Activated CD4-positive, CD25-positive, alpha-beta regulatory T cell (primary cell): Measurements from ENCODE around the gene PWWP2A.
"Not testable (repeated sequence)": the region's sequence is repeated elsewhere in the genome, so short reads cannot be mapped to it uniquely, and the experiment has no call there.

ENCODE experiments used
- DNase-seq, 4 experiments: peaks; one replicate each; lab custom pipeline; 2025; lab: John Stamatoyannopoulos, UW

Gene PWWP2A, protein sequence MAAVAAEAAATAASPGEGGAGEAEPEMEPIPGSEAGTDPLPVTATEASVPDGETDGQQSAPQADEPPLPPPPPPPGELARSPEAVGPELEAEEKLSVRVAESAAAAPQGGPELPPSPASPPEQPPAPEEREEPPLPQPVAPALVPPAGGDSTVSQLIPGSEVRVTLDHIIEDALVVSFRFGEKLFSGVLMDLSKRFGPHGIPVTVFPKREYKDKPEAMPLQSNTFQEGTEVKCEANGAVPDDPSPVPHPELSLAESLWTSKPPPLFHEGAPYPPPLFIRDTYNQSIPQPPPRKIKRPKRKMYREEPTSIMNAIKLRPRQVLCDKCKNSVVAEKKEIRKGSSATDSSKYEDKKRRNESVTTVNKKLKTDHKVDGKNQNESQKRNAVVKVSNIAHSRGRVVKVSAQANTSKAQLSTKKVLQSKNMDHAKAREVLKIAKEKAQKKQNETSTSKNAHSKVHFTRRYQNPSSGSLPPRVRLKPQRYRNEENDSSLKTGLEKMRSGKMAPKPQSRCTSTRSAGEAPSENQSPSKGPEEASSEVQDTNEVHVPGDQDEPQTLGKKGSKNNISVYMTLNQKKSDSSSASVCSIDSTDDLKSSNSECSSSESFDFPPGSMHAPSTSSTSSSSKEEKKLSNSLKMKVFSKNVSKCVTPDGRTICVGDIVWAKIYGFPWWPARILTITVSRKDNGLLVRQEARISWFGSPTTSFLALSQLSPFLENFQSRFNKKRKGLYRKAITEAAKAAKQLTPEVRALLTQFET

GRCh38 chr5:160119142-160119904 is at the start of gene PWWP2A:
Gene PWWP2A, minus strand, starts transcription at chr5:160119450. Its CDS starts 62 bp downstream, at chr5:160119388.
- DNase-seq: peak; percentile 88 to 91 (median 90)

- no peak for DNase-seq
These were observed 48.4 kb upstream of the PWWP2A start for GRCh38 chr5:160167624-160168165.

DNA sequence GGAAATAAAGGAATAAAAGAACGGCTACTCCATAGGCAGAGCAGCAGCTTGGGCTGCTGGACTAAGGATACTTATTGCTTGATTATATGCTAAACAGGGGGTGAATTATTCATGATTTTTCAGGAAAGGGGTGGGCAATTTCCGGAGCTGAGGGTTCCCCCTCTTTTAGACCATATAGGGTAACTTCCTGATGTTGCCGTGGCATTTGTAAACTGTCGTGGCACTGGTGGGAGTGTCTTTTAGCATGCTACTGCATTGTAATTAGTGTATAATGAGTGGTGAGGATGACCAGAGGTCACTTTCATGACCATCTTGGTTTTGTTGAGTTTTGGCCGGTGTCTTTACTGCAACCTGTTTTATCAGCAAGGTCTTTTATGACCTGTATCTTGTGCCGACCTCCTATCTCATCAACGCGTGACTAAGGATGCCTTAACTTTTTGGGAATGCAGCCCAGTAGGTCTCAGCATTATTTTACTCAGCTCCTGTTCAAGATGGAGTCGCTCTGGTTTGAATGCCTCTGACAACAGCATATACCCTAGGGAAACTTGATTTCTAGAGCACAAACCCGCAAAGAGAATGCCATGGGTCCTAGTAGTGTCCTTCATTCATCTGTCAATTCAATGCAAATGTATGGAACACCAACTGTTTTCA is 47.8 kb upstream of the PWWP2A start:
- DNase-seq: no peak

DNA sequence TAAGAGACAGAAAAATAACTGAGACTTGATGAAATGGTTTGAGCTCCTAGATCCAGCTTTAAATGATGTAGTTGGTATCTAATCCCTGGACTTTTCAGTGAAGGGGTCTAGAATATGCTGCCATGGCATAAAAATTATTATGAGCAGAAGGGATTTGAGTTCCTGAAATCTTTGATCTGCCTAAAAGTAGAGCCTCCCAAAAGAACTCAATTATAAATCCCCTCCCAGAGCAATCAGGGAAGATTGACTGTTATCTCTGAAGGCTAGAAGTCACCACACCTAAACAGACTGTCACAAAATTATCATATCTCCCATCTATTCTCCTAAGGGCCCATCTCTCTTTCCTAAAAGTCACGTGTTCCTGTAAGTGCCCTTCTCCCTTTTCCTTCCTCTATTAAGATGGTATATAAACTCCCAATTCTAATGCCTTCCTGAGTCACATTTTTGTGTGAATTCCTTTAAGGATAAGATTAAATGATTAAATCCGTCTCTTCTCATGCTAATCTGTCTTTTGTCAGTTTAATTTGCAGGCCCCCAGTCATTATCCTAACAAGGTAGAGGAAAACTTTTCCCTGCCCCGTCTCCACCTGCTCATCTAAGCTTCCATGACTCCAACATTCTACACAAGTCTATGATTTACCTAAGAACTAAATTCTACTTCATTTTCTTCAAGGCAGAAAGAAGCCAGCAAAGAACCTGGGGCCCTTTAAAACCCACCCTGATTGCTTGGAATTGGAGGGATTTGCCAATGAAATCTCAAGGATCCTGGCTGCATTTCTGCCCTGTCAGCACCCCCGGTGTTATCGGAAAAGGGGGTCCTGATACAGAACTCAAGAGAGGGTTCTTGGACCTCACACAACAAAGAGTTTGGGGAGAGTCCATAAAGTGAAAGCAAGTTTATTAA is 47.1 kb upstream of the PWWP2A start:
- no peak for DNase-seq

GRCh38 chr5:160165137-160166068 is 46.2 kb upstream of the PWWP2A start:
- DNase-seq: no peak

DNA sequence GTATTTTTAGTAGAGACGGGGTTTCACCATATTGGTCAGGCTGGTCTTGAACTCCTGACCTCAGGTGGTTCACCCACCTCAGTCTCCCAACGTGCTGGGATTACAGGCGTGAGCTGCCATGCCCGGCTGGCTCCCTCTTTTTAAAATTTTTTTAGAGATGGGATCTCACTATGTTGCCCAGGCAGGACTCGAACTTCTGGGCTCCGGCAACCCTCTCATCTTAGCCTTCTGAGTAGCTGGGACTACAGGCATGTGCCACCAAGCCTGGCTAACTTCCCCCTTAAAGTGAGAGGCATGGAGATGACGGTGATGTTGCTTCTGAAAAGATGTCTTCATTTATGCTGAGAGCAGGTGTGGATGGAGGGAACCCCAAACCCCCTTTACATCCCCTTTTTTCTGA is 43.7 kb upstream of the PWWP2A start:
- DNase-seq: no peak

GRCh38 chr5:160161626-160162025 is 42.4 kb upstream of the PWWP2A start:
- DNase-seq: no peak

GRCh38 chr5:160160875-160161274 is 41.6 kb upstream of the PWWP2A start:
- DNase-seq: not testable (repeated sequence)

DNA sequence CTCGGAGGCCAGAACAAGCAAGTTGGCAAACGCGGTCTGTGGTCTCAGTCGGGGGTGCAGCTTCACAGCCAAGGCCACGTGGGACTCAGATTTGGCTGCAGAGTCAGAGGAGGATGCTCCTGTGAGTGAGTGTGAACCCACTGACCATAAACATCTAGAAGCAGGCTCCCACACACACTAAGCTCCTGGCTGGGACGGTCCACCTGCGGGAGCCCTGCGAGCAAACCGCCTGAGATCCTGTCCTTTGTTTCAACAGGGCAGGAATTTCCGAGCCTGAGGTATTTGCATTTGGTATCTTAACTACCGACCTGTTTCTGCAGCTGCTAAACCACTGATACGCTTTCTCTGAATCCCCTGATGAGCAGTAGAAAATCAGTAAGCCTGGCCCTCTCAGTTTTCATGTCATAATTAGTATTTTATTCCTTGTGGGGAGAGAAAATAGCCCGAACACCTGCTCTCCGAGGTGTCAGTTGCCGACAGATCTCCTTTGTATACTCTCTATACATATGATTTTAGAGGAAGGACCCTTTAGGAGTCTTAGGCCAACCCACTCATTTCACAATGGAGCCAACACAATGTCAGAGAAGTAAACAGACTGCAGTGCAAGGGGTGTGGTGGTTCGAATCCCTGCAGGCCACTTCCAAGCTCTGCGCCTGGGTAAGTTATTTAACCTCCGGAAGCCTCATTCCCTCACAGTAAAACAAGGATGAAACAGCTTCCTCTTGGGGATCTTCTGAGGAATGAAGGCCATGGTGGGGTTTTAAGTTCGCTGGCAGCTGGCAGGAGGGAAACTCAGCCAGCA is 40.9 kb upstream of the PWWP2A start:
- DNase-seq: no peak

DNA sequence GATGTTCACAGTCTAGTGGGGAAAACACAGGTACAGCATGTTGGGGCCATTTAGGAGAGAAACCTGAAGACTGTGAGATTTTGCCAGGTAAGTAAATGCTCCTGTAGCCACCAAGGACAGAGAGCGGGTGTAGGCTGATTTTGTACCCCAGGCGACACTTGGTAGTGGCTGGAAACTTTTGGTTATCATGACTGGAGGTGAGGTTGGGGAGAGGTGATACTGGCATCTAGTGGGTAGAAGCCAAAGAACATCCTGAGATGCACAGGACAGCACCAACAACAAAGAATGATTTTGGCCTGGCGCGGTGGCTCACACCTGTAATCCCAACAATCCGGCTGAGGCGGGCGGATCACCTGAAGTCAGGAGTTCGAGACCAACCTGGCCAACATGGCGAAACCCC is 38.8 kb upstream of the PWWP2A start:
- DNase-seq: no peak

DNA sequence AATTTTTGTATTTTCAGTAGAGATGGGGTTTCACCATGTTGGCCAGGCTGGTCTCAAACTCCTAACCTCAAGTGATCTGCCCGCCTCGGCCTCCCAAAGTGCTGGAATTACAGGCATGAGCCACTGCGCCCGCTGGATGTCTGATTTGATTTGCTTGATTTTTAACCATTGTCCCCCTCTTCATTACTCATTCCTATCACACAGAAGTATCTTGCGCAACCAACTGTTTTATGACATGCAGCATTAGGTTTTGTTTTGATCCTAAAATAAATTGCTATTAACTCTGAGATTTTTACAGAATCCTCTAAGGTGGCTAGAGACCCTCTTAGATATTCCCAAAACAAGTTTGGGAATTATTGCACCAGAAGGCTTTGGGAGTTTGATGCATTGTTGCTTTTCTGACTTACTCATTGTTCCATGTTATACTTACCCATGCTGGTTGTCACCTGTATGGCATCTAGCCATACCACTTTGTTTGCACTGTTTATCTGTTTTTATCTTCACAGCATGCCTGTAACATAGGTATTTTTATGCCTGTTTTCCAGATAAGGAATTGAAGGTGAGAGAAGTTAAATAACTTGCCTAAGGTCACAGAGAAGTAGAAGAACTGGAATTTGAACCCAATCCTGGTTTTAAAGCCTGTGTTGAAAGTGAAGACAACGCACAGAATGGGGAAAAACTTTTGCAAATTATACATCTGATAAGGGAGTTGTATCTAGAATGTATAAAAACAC is 35.9 kb upstream of the PWWP2A start:
- DNase-seq: no peak

DNA sequence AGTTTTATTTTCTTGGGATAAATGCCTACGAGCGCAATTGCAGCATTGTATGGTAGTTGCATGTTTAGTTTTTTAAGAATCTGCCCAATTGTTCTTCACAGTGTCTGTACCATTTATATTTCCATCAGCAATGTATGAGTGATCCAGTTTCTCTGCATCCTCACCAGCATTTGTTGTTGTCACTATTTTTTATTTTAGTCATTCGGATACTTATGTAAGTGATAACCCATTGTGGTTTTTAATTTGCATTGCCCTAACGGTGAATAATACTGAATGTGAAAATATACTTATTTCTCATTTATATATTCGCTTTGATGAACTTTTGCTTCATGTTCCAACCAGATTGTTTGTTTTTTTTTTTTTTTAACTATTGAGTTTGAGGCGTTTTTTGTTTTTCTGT is 33.7 kb upstream of the PWWP2A start:
- no peak for DNase-seq

GRCh38 chr5:160152287-160152686 is 33.0 kb upstream of the PWWP2A start:
- no peak for DNase-seq

GRCh38 chr5:160151017-160151416 is 31.8 kb upstream of the PWWP2A start:
- no peak for DNase-seq

DNA sequence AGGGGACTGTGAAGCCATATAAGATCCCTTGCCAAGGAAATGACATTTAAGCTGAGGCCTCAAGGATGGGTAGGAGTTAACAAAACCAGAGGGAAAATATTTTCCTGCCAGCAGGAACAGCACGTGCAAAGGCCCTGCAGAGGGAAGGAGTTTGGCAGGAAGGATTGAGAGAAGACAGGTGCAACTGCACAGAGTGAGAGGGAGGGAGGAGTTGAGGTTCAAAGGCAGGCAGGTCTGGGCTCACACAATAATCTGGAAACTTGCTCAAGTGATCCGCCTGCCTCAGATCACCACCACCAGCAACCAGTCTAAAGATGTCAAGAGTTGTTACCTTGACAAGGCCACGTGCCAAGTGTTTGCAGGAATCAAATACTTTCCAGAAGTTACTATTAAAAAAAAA is 31.1 kb upstream of the PWWP2A start:
- DNase-seq: no peak

- not testable (repeated sequence) for DNase-seq
These were observed 25.2 kb upstream of the PWWP2A start for GRCh38 chr5:160144436-160144835.

GRCh38 chr5:160134332-160134731 is 15.1 kb upstream of the PWWP2A start:
- no peak for DNase-seq

DNA sequence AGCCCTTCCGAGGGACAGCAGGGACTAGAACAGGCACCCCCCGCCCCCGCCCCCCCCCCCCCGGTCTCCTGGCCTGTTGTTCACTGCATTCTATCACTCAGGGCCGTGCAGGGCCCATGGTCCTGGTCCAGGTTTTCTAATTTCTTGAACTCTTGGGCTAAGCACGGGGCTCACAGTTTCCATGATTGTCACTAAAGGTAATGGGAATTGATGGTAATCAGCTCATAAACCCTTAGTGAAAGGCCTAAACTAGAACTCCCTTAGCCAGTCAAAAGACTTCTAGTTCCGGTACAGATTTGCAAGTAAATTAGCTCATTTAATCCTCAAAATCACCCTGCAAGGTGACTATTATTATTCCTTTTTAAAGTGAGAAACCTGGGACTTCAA is 14.7 kb upstream of the PWWP2A start:
- DNase-seq: no peak
